ENCODE measurements around the gene TRIP13. TPM values are rescaled to one million over a fixed set of nuclear protein-coding genes. Genes with fewer than 3 reads are reported as not detected.

Gene TRIP13
- total and polyA plus RNA-seq, 2 of the 13 experiments (the other 11 are each of a cell fraction or from before 2014, with no cell fraction given): 13.5 to 33.0 TPM

- whole genome bisulfite sequencing (ENCODE audit: low lambda C conversion rate): 95% methylated on average over 12 of the region's 13 CpGs
- Histone ChIP-seq H3K4me3 (replicated peaks in 1 of 3; ENCODE audit: insufficient read depth in 1 of 3, low read depth in 2 of 3, low read length in 3 of 3) (no peak overlapping the region), H3K4me1 (ENCODE audit: insufficient read depth, low read length) (peaks cover 10% of the 10 kb centered on the region), H3K79me2 (ENCODE audit: insufficient read depth, low read length) (peaks cover 25% of the 10 kb centered on the region), H3K9ac (ENCODE audit: insufficient read depth, low read depth, low read length) (no peak overlapping the region), H3K27me3 (ENCODE audit: control insufficient read depth in 1 of 2, insufficient read depth in 2 of 2, low read length in 2 of 2) (no peaks in the 10 kb centered on the region), H4K20me1 (ENCODE audit: insufficient read depth, low read length) (0 out of 2 replicates have a peak, but pooled peaks cover 2% of the 10 kb centered on the region), H3K27ac (ENCODE audit: extremely low read length, insufficient read depth, low read length) (no peak overlapping the region), H3K9me3 (ENCODE audit: low read length) (no peaks in the 10 kb centered on the region), H3K4me2 (ENCODE audit: low read depth, low read length) (no peak overlapping the region), H2AFZ (ENCODE audit: low read length) (no peak overlapping the region), H3K36me3 (replicated peaks in 1 of 2; ENCODE audit: control insufficient read depth in 1 of 2, insufficient read depth in 2 of 2, low read length in 2 of 2) (peaks cover 32 to 94% of the 10 kb centered on the region in 2 experiments)
- no TSS peak for BruUV-seq (replicated peaks)
- no peak for DNase-seq (ENCODE audit: low spot score)
- ChIA-PET CTCF (ENCODE audit: low intra/inter-chr PET ratio, low total read pairs) (no interaction called here), POLR2A (no interaction called here)
- FAIRE-seq: no peak
- intact Hi-C loops (cut with micrococcal nuclease; ENCODE audit: unreplicated experiment) (loop anchor here (1.0 kb wide), 1 partner anchor 18 kb away; no protein-coding TSS in a partner anchor), in situ Hi-C loops (cut with HindIII; ENCODE audit: extremely low pct_ligation_motif_present, low pct_unique_long_range_greater_than_20kb) (no loop called here)
- 0 out of 2 replicates have a peak, but pooled peaks have one; percentile 34 for TF ChIP-seq RBFOX2 (IDR thresholded peaks at IDR 0.05; ENCODE audit: low read depth, low read length)
- no peak for TF ChIP-seq ZFP90 (CRISPR knock-in tag; IDR thresholded peaks at IDR 0.05; ENCODE audit: borderline replicate concordance)
- TF ChIP-seq, protein P1, sequence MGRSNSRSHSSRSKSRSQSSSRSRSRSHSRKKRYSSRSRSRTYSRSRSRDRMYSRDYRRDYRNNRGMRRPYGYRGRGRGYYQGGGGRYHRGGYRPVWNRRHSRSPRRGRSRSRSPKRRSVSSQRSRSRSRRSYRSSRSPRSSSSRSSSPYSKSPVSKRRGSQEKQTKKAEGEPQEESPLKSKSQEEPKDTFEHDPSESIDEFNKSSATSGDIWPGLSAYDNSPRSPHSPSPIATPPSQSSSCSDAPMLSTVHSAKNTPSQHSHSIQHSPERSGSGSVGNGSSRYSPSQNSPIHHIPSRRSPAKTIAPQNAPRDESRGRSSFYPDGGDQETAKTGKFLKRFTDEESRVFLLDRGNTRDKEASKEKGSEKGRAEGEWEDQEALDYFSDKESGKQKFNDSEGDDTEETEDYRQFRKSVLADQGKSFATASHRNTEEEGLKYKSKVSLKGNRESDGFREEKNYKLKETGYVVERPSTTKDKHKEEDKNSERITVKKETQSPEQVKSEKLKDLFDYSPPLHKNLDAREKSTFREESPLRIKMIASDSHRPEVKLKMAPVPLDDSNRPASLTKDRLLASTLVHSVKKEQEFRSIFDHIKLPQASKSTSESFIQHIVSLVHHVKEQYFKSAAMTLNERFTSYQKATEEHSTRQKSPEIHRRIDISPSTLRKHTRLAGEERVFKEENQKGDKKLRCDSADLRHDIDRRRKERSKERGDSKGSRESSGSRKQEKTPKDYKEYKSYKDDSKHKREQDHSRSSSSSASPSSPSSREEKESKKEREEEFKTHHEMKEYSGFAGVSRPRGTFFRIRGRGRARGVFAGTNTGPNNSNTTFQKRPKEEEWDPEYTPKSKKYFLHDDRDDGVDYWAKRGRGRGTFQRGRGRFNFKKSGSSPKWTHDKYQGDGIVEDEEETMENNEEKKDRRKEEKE (IDR thresholded peaks at IDR 0.05): no peak
- TF ChIP-seq, protein P2, sequence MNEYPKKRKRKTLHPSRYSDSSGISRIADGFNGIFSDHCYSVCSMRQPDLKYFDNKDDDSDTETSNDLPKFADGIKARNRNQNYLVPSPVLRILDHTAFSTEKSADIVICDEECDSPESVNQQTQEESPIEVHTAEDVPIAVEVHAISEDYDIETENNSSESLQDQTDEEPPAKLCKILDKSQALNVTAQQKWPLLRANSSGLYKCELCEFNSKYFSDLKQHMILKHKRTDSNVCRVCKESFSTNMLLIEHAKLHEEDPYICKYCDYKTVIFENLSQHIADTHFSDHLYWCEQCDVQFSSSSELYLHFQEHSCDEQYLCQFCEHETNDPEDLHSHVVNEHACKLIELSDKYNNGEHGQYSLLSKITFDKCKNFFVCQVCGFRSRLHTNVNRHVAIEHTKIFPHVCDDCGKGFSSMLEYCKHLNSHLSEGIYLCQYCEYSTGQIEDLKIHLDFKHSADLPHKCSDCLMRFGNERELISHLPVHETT (CRISPR knock-in tag; conservative IDR thresholded peaks at IDR 0.05): no peak
- no peak for ATAC-seq
Observed at GRCh38 chr5:886036-886435, 6.6 kb upstream of the TRIP13 start.

Measured in HepG2 (cell line).